ENCODE results near the gene TMIGD2.
"Not testable (repeated sequence)": the region's sequence is repeated elsewhere in the genome, so short reads cannot be mapped to it uniquely, and the experiment has no call there.

The TMIGD2 gene

DNA sequence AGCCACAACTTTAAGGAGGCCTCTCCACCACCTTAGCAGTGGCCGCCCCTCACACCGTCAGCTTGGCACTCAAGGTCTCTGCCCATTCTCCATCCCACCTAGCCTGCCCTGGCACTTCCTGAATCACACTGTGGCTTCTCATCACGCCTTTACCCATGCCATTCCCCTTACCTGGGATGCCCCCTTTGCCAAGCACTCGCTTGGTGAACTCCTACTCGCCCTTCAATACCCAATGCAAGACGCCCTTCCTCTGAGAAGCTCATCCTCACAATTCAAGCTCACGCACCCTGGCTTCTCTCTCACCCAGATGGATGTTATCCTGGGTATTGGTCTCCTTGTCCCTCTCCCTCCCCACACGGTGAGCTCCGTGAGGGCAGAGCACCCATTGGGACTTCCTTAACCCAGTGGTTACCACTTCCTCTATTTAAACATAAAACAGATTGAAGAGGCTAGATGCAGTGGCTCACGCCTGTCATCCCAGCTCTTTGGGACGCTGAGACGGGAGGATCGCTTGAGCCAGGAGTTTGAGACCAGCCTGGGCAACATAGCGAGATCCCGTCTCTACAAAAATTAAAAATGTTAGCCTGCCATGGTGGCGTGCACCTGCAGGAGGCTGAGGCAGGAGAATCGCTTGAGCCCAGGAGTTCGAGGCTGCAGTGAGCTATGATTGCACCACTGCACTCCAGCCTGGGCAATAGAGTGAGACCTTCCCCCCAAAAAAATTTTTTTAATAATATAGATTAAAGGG is 35.8 kb downstream of the TMIGD2 start:
- DNase-seq = no peak

DNA sequence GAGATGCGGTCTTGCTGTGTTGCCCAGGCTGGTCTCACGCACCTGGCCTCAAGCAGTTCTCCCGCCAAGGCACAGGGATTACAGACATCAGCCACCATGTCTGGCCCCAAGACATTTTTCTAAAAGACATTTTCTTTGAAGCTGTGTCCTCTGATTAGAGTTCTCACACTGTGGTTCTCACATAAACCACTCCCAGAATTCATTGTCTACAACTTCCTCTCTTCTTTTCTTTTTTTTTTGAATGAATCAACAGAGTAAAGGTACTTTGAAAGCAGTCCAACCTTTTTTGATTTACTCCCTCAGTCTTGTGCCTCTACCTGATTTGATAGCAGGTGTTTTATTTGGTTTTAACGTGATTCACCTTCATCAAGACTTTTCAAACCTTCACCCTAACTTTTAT is 37.4 kb downstream of the TMIGD2 start:
- peak in 1 of 2 donors; percentile 33 for DNase-seq

DNA sequence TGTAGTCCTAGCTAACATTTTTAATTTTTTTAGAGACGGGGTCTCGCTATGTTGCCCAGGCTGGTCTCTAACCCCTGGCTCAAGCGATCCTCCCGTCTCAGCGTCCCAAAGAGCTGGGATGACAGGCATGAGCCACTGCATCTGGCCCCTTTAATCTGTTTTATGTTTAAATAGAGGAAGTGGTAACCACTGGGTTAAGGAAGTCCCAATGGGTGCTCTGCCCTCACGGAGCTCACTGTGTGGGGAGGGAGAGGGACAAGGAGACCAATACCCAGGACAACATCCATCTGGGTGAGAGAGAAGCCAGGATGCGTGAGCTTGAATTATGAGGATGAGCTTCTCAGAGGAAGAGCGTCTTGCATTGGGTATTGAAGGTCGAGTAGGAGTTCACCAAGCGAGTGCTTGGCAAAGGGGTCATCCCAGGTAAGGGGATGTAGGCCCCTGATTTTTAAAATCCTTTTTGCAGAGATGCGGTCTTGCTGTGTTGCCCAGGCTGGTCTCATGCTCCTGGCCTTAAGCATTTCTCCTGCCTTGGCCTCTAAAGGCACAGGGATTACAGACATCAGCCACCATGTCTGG is 41.5 kb downstream of the TMIGD2 start:
- DNase-seq = no peak

DNA sequence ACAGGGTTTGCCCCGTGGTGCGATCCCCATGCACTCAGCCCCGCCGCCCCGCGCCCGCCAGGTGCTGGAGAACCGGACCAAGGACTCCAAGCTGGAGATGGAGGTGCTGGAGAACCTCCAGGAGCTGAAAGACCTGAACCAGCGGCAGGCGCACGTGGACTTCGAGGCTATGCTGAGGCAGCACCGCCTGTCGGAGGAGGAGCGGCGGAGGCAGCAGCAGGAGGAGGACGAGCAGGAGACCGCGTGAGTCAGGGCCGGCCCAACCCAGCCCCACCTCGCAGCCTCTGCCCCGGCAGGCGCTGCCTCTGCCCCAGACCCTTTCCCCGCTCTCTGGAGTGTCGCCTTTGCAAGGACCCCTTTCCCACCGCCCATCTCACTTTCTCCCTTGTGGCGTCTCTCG is 44.0 kb downstream of the TMIGD2 start:
- no peak for DNase-seq

DNA sequence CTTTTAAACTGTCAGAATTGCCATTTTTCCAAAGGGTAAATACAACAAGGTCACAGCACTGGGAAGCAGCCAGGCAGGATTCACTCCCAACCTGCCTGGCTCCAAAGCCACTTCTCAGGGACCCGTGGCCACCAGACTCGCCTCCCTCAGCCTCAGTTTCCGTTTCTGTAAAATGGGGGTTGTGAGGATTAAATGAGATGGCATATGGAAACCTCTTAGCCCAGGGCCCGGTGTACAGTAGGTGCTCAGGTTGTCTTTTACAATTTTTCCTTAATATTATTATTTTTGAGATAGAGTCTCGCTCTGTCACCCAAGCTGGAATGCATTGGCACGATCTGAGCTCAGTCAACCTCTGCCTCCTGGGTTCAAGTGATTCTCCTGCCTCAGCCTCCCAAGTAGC is 45.2 kb downstream of the TMIGD2 start:
- no peak for DNase-seq

DNA sequence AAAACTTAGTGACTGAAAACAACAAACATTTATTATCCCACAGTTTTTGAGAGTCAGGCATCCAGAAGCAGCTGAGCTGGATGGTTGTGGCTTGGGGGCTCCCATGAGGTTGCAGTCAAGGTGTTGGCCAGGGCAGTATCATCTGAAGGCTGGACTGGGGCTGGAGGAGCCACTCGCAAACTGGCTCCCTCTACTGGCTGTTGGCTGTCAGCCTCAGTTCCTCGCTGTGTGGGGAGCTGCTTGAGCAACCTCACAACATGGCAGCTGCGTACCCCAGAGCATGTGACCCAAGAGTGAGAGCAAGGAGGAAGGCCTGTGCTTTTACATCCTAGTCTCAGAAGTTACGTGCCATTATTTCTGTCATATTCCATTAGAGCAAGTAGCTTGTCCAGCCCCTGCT is 45.6 kb downstream of the TMIGD2 start:
- DNase-seq = no peak

DNA sequence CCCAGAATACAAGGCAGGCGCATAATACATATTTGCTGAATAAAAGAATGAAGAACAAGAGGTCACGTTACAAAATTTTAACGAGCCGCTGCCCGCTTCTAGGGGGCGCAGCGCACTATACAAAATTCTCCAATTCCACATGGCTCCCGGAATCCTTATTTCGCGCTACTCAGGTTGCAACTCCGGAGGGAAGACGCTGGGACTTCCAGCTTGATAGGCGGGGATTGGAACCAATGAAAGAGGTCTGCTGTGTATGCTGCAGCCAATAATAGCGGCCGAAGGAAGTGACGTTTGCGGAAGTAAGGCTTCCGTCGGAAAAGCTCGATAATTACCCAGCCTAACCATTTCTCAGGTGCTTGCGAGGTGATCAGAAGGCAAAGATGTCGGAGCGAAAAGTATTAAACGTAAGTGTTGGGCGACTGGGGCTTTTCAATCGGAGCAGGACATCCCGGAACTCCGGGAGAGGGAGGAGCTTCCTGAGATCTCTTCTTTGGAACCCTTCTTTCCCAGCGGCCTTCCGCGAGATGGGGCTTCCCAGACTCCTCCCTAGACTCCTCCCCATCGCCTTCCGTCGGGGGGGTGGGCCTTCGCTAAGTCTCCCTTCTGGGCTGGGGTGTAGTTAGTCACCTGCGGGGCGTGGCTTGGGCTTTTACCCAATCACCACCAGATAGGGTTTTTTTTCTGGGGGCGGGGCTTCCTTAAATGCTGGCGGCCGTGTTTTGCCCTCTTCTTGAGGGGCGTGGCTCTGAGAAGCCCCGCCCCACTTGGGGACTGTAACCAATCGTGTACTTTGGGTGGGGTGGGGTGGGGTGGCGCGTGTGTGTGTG is 55.2 kb downstream of the TMIGD2 start, which contains the start of gene YJU2:
YJU2 (plus strand) TSS at position 314 of the 827 bp plus-strand sequence; CDS start at position 381, 67 bp downstream.
- peak; percentile 99 for DNase-seq

DNA sequence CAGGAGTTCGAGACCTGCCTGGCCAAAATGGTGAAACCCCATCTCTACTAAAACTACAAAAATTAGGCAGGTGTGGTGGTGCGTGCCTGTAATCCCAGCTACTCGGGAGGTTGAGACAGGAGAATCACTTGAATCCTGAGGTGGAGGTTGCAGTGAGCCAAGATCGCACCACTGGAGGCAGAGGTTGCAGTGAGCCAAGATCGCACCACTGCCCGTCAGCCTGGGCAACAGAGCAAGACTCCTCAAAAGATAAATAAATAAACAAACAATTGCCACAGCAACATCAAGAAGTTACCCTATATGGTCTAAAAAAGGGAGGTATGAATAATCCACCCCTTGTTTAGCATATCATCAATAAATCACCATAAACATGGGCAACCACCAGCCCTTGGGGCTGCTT is 56.3 kb downstream of the TMIGD2 start:
- not testable (repeated sequence) for DNase-seq
